Ishikawa (cell line): Measurements from ENCODE around the gene GPC6.

ENCODE experiments used
- CEBPB ChIP-seq: IDR thresholded peaks from 2 replicates; pipeline ENCODE4 v1.6.1; 2012
- CREB1 ChIP-seq: IDR thresholded peaks from 2 replicates; pipeline ENCODE4 v1.6.1; 2012; ENCODE audit warnings: low read depth
- EGR1 ChIP-seq: IDR thresholded peaks from 2 replicates; pipeline ENCODE4 v1.6.1; 2012
- EP300 ChIP-seq: IDR thresholded peaks from 2 replicates; pipeline ENCODE4 v1.6.1; 2012; ENCODE audit warnings: borderline replicate concordance
- FOXM1 ChIP-seq: IDR thresholded peaks from 2 replicates; pipeline ENCODE4 v1.6.1; 2012; ENCODE audit warnings: low read depth, borderline replicate concordance
- NFIC ChIP-seq: IDR thresholded peaks from 2 replicates; pipeline ENCODE4 v1.6.1; 2012
- RAD21 ChIP-seq: IDR thresholded peaks from 2 replicates; pipeline ENCODE4 v1.6.1; 2012; ENCODE audit warnings: low read depth
- REST ChIP-seq: IDR thresholded peaks from 2 replicates; pipeline ENCODE4 v1.6.1; 2012; ENCODE audit warnings: low read depth, mild to moderate bottlenecking
- TAF1 ChIP-seq: IDR thresholded peaks from 2 replicates; pipeline ENCODE4 v1.6.1; 2012; ENCODE audit warnings: low read depth, mild to moderate bottlenecking
- TCF12 ChIP-seq: IDR thresholded peaks from 2 replicates; pipeline ENCODE4 v1.6.1; 2012; ENCODE audit warnings: low read depth
- TEAD4 ChIP-seq: IDR thresholded peaks from 2 replicates; pipeline ENCODE4 v1.6.1; 2012
- YY1 ChIP-seq: IDR thresholded peaks from 2 replicates; pipeline ENCODE4 v1.6.1; 2012; ENCODE audit warnings: low read depth
- TF ChIP-seq, protein P1 (sequence below): IDR thresholded peaks from 2 replicates; pipeline ENCODE4 v1.6.1; 2012
- TF ChIP-seq, protein P2 (sequence below): IDR thresholded peaks from 2 replicates; pipeline ENCODE4 v1.6.1; 2012

- no peak for TF ChIP-seq YY1
- no peak for TF ChIP-seq CREB1
- no peak for TF ChIP-seq EGR1
- no peak for TF ChIP-seq REST
- TF ChIP-seq EP300 = no peak
- TF ChIP-seq, protein P1, sequence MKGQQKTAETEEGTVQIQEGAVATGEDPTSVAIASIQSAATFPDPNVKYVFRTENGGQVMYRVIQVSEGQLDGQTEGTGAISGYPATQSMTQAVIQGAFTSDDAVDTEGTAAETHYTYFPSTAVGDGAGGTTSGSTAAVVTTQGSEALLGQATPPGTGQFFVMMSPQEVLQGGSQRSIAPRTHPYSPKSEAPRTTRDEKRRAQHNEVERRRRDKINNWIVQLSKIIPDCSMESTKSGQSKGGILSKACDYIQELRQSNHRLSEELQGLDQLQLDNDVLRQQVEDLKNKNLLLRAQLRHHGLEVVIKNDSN = no peak
- no peak for TF ChIP-seq TEAD4
- TF ChIP-seq RAD21 = no peak
- no peak for TF ChIP-seq TCF12
- no peak for TF ChIP-seq TAF1
- no peak for TF ChIP-seq CEBPB
- TF ChIP-seq, protein P2, sequence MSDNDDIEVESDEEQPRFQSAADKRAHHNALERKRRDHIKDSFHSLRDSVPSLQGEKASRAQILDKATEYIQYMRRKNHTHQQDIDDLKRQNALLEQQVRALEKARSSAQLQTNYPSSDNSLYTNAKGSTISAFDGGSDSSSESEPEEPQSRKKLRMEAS = no peak
- TF ChIP-seq NFIC = no peak
- TF ChIP-seq FOXM1 = no peak
These were observed 1106.7 kb downstream of the GPC6 start for GRCh38 chr13:94333131-94333820.
